ENCODE results near the gene HYDIN. TPM values are rescaled to one million over a fixed set of nuclear protein-coding genes. Genes with fewer than 3 reads are reported as not detected.
A peak's percentile ranks its signal among the peaks of the same experiment; 100 is the strongest.

The HYDIN gene
- polyA plus RNA-seq, 4 donors, result 0.12 to 3.1 TPM; not detected in 2

DNA sequence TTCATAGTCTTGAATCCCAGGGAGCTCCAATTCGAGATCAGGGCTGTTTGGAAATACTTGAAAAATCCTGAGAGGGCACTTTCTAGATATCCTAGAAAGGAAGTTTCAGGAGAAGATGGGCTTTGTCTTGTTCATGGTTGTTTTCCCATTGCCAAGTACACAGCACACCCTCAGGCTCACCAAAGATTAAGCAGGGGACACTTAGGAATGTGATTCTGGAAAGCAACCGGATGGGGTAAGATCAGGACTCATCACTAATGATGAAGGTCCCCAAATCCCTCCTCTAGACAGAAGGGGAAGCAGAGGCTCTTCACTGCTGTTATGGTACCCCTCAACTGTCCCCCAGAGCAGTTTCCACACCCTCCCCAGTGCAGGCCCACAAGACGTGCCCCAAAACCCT lies 470.3 kb downstream of the HYDIN start:
- Histone ChIP-seq H3K27ac (ENCODE audit: low read depth in 1 of 3, low read length in 2 of 3) (peak overlapping the region; percentile 22 to 85 (median 84)), H3K36me3 (ENCODE audit: control insufficient read depth in 3 of 3, insufficient read depth in 2 of 3, low read depth in 1 of 3, low read length in 3 of 3) (peaks cover 0 to 88% (median 3%) of the 10 kb centered on the region in 3 donors), H3K4me1 (ENCODE audit: control insufficient read depth in 3 of 3, insufficient read depth in 2 of 3, low read depth in 1 of 3, low read length in 2 of 3) (peaks cover 0 to 20% (median 0%) of the 10 kb centered on the region in 3 donors), H3K9me3 (ENCODE audit: control insufficient read depth in 2 of 2, insufficient read depth in 1 of 2, low read depth in 1 of 2, low read length in 1 of 2) (no peaks in the 10 kb centered on the region), H3K4me3 (ENCODE audit: low read depth in 1 of 3, low read length in 3 of 3) (no peak overlapping the region), H3K27me3 (ENCODE audit: control insufficient read depth in 3 of 3, insufficient read depth in 3 of 3, low read length in 3 of 3) (no peaks in the 10 kb centered on the region)
- WGBS, 3 donors, result 53 to 66% (median 59%) methylated on average over 3 of the region's 3 CpGs
- no peak for DNase-seq
- FAIRE-seq, result no peak

GRCh38 chr16:70759666-70760065 lies 470.9 kb downstream of the HYDIN start:
- no peaks in the 10 kb centered on the region for H3K9me3 ChIP-seq (ENCODE audit: control insufficient read depth in 2 of 2, insufficient read depth in 1 of 2, low read depth in 1 of 2, low read length in 1 of 2)
- H3K4me3 ChIP-seq (ENCODE audit: low read depth in 1 of 3, low read length in 3 of 3), result no peak overlapping the region
- FAIRE-seq (no peak), DNase-seq (no peak)
- peak overlapping the region in 1 of 3 donors; percentile 85 for H3K27ac ChIP-seq (ENCODE audit: low read depth in 1 of 3, low read length in 2 of 3)
- no peaks in the 10 kb centered on the region for H3K27me3 ChIP-seq (ENCODE audit: control insufficient read depth in 3 of 3, insufficient read depth in 3 of 3, low read length in 3 of 3)
- peaks cover 0 to 20% (median 0%) of the 10 kb centered on the region in 3 donors for H3K4me1 ChIP-seq (ENCODE audit: control insufficient read depth in 3 of 3, insufficient read depth in 2 of 3, low read depth in 1 of 3, low read length in 2 of 3)
- peaks cover 0 to 87% (median 3%) of the 10 kb centered on the region in 3 donors for H3K36me3 ChIP-seq (ENCODE audit: control insufficient read depth in 3 of 3, insufficient read depth in 2 of 3, low read depth in 1 of 3, low read length in 3 of 3)
- 93 to 95% (median 94%) methylated on average over 9 of the region's 9 CpGs for WGBS, 3 donors

- 86 to 92% (median 88%) methylated on average over 10 of the region's 10 CpGs for WGBS, 3 donors
Observed at GRCh38 chr16:70758786-70759185, 471.7 kb downstream of the HYDIN start.

More at GRCh38 chr16:70758786-70759185, 471.7 kb downstream of the HYDIN start:
- Histone ChIP-seq H3K36me3 (ENCODE audit: control insufficient read depth in 3 of 3, insufficient read depth in 2 of 3, low read depth in 1 of 3, low read length in 3 of 3) (peaks cover 0 to 88% (median 3%) of the 10 kb centered on the region in 3 donors), H3K4me1 (ENCODE audit: control insufficient read depth in 3 of 3, insufficient read depth in 2 of 3, low read depth in 1 of 3, low read length in 2 of 3) (peaks cover 0 to 20% (median 0%) of the 10 kb centered on the region in 3 donors), H3K4me3 (ENCODE audit: low read depth in 1 of 3, low read length in 3 of 3) (no peak overlapping the region), H3K27ac (ENCODE audit: low read depth in 1 of 3, low read length in 2 of 3) (no peak overlapping the region), H3K9me3 (ENCODE audit: control insufficient read depth in 2 of 2, insufficient read depth in 1 of 2, low read depth in 1 of 2, low read length in 1 of 2) (no peaks in the 10 kb centered on the region), H3K27me3 (ENCODE audit: control insufficient read depth in 3 of 3, insufficient read depth in 3 of 3, low read length in 3 of 3) (no peaks in the 10 kb centered on the region)
- FAIRE-seq (no peak), DNase-seq (no peak)

Other genes with a start within 250 kb of the HYDIN start
- gene CMTR2, start 58.7 kb upstream of the HYDIN start, polyA plus RNA-seq, result 10 to 100 TPM in 3 of 4 donors, 1 to 10 TPM in 1; 8.7 to 36.3 (median 12.6) TPM
- gene CALB2, start 128.0 kb upstream of the HYDIN start, polyA plus RNA-seq, result 1 to 10 TPM in 1 of 4 donors, not detected in 3; 3.3 TPM
- gene TLE7, start 211.3 kb upstream of the HYDIN start, polyA plus RNA-seq, result not detected
- 10 to 100 TPM in 1 of 4 donors, 1 to 10 TPM in 3; 3.5 to 10.8 (median 4.9) TPM for gene ZNF23, start 231.5 kb upstream of the HYDIN start, polyA plus RNA-seq